ENCODE data around the gene PREX1. TPM values are rescaled to one million over a fixed set of nuclear protein-coding genes. Genes with fewer than 3 reads are reported as not detected.
A peak's percentile ranks its signal among the peaks of the same experiment; 100 is the strongest.

PREX1 gene
- total and polyA plus RNA-seq, 10 donors: 36.7 to 279 (median 157) TPM

- Histone ChIP-seq H3K27me3 (replicated peaks in 1 of 7) (no peaks in the 10 kb centered on the region), H3K9me3 (no peaks in the 10 kb centered on the region), H3K36me3 (peaks cover 0 to 100% (median 36%) of the 10 kb centered on the region in 6 donors), H3K4me3 (no peak overlapping the region), H3K27ac (no peak overlapping the region), H3K4me1 (peaks cover 0 to 67% (median 15%) of the 10 kb centered on the region in 6 donors)
- DNase-seq: no peak
- intact Hi-C loops (cut with DNase I; ENCODE audit: low total_unique reads): no loop called here
- no peak for TF ChIP-seq POLR2AphosphoS5 (IDR thresholded peaks at IDR 0.05)
- no peak for TF ChIP-seq POLR2A (IDR thresholded peaks at IDR 0.05)
- TF ChIP-seq CTCF (IDR thresholded peaks at IDR 0.05 in 8 of 11, conservative IDR thresholded peaks at IDR 0.05 in 3 of 11): no peak
- 84 to 99% (median 95%) methylated on average over 3 of the region's 3 CpGs for WGBS, 5 donors
Observed at GRCh38 chr20:48671141-48671540, 156.7 kb downstream of the PREX1 start.

GRCh38 chr20:48669946-48670605 is 157.7 kb downstream of the PREX1 start:
- H3K9me3 ChIP-seq: no peaks in the 10 kb centered on the region
- peaks cover 0 to 67% (median 15%) of the 10 kb centered on the region in 6 donors for H3K4me1 ChIP-seq
- intact Hi-C loops (cut with DNase I; ENCODE audit: low total_unique reads): no loop called here
- peak overlapping the region in 4 of 8 donors; percentile 6 to 63 (median 28) for H3K27ac ChIP-seq
- no peak for DNase-seq
- H3K27me3 ChIP-seq (replicated peaks in 1 of 7): no peaks in the 10 kb centered on the region
- H3K36me3 ChIP-seq: peaks cover 0 to 100% (median 33%) of the 10 kb centered on the region in 6 donors
- TF ChIP-seq POLR2AphosphoS5 (IDR thresholded peaks at IDR 0.05): peak in 1 of 3 donors; percentile 67
- no peak for TF ChIP-seq POLR2A (IDR thresholded peaks at IDR 0.05)
- TF ChIP-seq CTCF (IDR thresholded peaks at IDR 0.05 in 8 of 11, conservative IDR thresholded peaks at IDR 0.05 in 3 of 11): no peak
- no peak overlapping the region for H3K4me3 ChIP-seq
- 61 to 76% (median 72%) methylated on average over 9 to 11 of the region's 11 CpGs for WGBS, 5 donors

GRCh38 chr20:48668451-48668946 is 159.3 kb downstream of the PREX1 start:
- Histone ChIP-seq H3K27ac (peak overlapping the region in 6 of 8 donors; percentile 14 to 63 (median 52)), H3K9me3 (no peaks in the 10 kb centered on the region), H3K4me3 (no peak overlapping the region), H3K4me1 (peaks cover 0 to 54% (median 15%) of the 10 kb centered on the region in 6 donors), H3K27me3 (replicated peaks in 1 of 7) (no peaks in the 10 kb centered on the region), H3K36me3 (peaks cover 0 to 100% (median 33%) of the 10 kb centered on the region in 6 donors)
- peak; percentile 75 for DNase-seq
- 61 to 82% (median 70%) methylated on average over 7 to 10 of the region's 10 CpGs for WGBS, 5 donors
- peak in 2 of 3 donors; percentile 77 to 79 for TF ChIP-seq POLR2AphosphoS5 (IDR thresholded peaks at IDR 0.05)
- no peak for TF ChIP-seq POLR2A (IDR thresholded peaks at IDR 0.05)
- no peak for TF ChIP-seq CTCF (IDR thresholded peaks at IDR 0.05 in 8 of 11, conservative IDR thresholded peaks at IDR 0.05 in 3 of 11)
- intact Hi-C loops (cut with DNase I; ENCODE audit: low total_unique reads): no loop called here

- peak; percentile 75 for DNase-seq
- Histone ChIP-seq H3K4me1 (peaks cover 0 to 56% (median 17%) of the 10 kb centered on the region in 6 donors), H3K27me3 (replicated peaks in 1 of 7) (no peaks in the 10 kb centered on the region), H3K4me3 (no peak overlapping the region), H3K9me3 (no peaks in the 10 kb centered on the region), H3K36me3 (peaks cover 0 to 100% (median 38%) of the 10 kb centered on the region in 6 donors), H3K27ac (peak overlapping the region in 6 of 8 donors; percentile 2 to 63 (median 52))
- TF ChIP-seq POLR2A (IDR thresholded peaks at IDR 0.05): no peak
- peak; percentile 18 to 52 (median 21) for TF ChIP-seq POLR2AphosphoS5 (IDR thresholded peaks at IDR 0.05)
- no peak for TF ChIP-seq CTCF (IDR thresholded peaks at IDR 0.05 in 8 of 11, conservative IDR thresholded peaks at IDR 0.05 in 3 of 11)
- intact Hi-C loops (cut with DNase I; ENCODE audit: low total_unique reads): no loop called here
- 79 to 87% (median 84%) methylated on average over 13 to 15 of the region's 15 CpGs for WGBS, 5 donors
Observed at GRCh38 chr20:48667889-48668413, 159.8 kb downstream of the PREX1 start.

Measured in spleen (tissue), 11 donors.